ENCODE results near the gene CACNA1H.
A peak's percentile ranks its signal among the peaks of the same experiment; 100 is the strongest.

CACNA1H gene

DNA sequence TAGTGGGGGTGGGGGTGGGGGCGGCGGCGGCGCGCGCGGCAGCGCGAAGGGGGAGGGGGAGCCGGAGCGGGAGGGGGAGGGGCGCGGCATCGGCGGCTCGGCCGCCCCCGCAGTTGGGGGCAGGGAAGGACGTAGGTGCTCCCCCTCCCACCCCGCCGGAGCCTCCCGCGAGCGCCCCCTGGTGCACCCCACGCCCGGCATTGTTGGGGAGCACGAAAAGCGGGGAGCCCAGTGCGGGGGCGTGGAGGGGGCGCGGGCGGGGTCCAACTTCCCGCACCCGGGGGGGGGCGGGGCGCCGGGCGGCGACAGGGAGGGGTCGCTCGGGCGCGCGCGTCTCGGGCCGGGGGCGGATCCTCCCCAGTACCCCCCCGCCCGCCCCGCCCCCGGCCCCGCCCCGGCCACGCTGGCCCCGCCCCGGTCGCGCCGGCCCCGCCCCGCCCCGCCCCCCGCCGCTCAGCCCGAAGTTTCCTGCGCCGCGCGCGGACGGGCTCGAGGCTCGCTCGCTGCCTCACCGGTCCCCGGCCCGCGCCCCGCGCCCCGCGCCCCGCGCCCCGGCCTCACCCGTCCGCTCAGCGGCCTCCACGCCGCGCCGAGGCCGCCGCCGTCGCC, at the start of gene CACNA1H:
Gene CACNA1H, plus strand, starts transcription at position 456 of the 609 bp plus-strand sequence. CDS start 632 bp downstream, outside the sequence.
- DNase-seq: no peak

DNA sequence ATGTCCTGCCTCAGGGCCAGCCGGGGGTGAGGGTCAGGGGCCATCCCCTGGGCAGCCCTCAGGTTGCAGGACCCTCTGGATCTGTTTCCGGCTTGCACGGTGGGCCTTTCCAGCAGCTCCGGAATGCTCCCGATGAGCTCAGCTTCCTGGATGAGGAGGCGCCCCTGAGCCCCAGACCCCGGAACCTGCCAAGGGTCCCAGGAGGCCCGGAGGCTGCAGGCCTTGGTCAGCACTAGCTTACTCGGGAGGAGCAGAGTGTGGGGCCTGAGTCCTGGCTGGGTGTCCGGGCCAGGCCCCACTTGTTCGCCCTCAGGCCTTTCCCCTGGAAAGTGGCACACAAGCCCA, 49.3 kb upstream of the CACNA1H start:
- DNase-seq: no peak

GRCh38 chr16:1105888-1106620, 46.9 kb upstream of the CACNA1H start:
- peak; percentile 42 for DNase-seq

- DNase-seq: no peak
Observed at GRCh38 chr16:1106659-1107058, 46.2 kb upstream of the CACNA1H start.

DNA sequence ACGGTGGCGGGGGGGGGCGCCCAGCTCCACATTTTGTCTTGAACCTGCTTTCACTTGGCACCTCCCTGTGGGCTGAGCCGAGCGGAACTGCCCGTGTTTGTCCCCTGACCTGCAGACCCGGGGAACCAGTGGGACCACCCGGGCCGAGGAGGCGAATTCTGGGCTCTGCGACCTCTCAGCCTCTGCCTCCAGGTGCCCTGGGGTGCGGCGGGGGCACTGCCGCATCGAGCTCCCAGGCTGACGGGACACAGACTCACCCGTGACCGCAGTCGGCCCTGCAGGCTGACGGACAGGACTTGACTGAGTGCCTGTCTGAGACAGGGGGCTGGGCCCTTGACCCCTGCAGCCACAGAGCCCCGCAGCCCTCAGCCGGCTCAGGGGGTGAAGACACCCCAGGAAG, 45.8 kb upstream of the CACNA1H start:
- no peak for DNase-seq

DNA sequence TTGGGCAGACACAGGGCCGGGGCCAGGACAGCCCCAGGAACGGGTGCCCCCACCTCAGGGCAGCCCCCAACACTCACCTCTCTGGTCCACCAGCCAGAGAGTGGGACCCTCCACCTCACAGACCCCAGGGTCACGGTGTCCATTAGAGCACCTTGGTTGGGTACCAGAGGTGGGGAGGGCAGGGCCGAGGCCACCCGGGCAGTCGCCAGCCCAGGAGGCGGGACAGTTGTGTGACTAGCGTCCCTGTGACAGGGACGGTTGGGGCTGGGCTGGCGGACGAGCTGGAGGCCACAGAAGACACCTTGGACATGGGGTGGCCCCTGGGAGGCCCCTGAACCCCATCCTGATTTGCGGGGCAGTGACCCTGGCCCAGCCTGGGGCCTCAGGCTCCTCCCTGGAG, 45.2 kb upstream of the CACNA1H start:
- DNase-seq: no peak

GRCh38 chr16:1108299-1109252, 44.3 kb upstream of the CACNA1H start:
- DNase-seq: no peak

DNA sequence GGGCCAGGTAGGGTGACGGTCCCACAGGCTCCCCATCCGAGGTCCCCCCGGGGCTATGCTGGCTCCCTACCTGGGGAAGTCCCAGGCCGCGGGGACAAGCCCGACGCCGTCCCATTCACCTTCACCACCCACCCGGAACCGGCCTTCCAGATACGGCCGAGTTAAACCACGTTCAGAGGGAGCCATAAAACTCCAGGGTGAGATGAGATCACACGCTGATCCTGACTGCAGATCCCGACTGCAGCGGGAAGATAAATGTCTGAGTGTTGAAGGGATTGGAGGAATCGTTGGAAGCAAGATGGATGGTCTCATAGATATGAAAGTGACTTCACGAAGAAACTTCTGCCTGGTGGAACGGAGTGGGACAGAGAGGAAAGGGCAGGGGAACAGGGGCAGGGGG, 43.3 kb upstream of the CACNA1H start:
- DNase-seq: no peak

DNA sequence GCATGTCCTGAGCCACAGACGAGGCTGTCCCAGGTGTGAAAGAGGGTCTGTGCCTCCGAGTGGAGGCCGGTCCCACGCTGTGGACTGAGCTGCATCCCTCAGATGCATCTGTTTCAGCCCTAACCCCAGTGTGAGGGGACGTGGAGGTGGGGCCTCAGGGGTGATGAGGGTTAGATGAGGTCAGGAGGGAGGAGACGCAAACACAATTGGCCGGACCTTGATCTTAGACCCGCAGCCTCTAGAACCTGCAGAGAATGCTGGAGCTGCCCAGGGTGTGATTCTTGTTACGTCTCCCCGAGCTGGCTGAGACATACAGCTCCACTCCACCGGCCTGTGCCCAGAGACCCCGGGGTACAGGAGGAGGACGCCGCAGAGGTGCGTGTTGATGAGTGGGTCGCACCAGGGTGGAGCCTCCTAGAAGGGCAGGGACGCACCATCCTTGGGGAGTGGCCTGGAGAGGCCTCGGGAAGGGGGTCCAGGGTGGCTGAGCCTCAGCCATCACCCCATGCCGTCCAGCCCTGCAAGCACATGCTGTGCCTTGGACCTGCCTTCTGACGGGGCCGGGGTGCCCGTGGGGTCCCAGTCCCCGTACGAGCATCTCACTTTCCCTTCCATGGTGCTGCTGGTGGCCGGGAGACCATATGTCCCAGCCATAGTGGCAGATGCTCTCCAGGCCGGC, 40.3 kb upstream of the CACNA1H start:
- no peak for DNase-seq

DNA sequence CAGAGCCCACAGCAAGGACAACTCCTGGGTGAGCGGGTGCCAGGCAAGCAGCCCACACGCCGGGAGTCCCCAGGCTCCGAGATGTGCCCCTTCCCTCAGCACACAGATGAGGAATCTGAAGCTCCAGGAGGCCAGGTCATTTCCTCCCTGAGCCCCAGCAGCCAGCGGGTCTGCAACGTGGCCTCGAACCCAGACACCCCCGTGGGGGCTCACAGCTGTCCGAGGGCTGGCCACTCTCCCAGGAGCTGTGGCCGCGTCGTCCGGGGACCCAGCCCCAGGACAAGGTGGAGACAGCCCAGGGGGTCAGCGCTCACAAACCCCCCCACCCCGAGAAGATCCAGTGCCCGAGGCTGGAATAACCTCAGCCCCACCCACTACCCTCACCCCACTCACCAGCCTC, 39.4 kb upstream of the CACNA1H start:
- DNase-seq: no peak

DNA sequence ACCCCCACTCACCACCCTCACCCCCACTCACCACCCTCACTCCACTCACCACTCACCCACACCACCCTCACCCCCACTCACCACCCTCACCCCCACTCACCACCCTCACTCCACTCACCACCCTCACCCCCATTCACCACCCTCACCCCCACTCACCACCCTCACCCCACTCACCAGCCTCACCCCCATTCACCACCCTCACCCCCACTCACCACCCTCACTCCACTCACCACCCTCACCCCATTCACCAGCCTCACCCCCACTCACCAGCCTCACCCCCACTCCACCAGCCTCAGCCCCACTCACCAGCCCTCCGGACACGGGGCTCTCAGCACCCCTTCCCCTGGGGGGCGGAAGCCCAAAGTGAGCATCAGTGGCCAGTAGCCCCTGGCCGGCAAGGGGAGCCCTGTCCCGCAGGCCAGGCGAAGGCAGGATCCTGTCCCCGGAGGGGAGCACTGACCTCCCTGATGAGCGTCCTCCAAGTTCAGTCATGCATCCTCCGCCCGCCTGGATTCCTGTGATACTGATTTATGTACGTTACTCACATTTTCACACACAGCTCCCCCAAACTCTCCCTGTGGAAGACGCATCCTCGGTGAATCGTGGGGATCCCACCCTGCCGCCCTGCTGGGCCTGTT, 38.9 kb upstream of the CACNA1H start:
- no peak for DNase-seq

DNA sequence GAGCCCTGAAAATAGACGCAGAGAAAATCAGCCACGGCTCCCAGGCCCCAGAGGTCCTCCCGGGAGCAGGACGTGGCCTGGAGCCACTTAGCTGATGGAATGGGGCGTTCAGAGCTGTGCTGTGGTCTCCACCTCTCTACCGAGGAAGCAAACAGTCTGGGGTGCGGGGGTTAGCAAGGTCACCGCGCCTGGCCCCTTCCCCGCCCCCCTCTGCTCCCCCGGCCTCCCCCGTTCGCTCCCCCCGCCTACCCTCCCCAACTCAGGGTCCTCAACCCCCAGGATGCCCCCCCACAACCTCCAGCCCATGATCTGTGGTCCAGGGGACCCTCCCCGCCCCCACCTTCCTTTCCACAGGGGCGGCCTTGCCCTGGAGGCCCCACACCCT, 36.2 kb upstream of the CACNA1H start:
- DNase-seq: no peak

DNA sequence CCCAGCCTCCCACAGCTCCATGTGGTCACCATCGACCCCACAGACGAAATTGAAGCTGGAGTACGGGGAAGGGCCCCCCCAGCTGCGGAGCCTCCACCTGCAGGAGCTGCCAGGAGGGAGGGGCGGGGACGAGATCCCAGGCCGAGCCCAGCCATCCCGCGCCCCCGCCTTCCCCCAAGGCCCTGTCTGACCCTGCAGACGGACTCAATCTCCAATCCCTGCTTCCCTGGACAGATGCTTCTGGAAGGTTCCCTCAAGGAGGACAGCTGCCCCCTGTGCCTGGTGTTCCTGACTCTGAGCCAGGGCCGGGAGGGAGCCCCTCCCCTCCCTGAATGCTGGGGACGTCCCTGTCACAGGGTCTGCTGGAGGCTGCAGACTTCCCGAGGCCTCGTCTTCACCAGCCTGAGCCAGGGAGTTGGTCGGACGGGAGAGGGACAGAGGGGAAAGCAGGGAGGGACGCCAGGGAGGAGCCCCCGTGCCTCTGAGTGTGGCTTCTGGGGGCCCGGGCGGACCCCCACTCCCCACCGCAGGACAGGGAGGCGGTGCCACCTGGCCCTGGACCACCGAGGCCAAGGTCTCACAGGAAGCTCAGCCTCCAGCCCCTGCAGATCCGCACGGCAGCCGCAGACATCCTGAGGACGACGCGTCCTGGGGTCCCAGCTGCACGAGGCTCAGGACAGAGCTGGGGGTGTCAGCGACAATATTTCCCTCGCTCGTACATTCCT, 35.6 kb upstream of the CACNA1H start:
- DNase-seq: no peak

- no peak for DNase-seq
Observed at GRCh38 chr16:1117926-1118325, 35.0 kb upstream of the CACNA1H start.

GRCh38 chr16:1119129-1119528, 33.8 kb upstream of the CACNA1H start:
- DNase-seq: no peak

GRCh38 chr16:1119766-1120576, 32.9 kb upstream of the CACNA1H start:
- DNase-seq: no peak

DNA sequence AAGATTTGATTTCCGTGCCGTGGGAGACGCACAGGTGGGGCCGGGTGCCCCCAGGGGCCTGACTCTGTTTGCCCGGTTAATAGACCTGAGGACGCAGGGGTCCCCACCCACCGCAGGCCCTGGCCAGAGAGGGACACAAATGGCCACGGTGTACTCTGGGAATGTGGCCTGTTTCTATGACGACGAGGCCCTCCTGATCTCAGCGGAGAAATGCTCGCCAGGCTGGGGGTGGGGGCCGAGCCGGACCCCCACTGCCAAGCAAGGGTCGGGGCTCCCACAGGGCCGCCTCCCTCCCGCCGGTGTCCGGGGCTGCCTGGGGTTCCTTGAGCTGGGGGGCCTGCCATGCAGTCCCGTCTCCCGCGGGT, 32.3 kb upstream of the CACNA1H start:
- DNase-seq: no peak

DNA sequence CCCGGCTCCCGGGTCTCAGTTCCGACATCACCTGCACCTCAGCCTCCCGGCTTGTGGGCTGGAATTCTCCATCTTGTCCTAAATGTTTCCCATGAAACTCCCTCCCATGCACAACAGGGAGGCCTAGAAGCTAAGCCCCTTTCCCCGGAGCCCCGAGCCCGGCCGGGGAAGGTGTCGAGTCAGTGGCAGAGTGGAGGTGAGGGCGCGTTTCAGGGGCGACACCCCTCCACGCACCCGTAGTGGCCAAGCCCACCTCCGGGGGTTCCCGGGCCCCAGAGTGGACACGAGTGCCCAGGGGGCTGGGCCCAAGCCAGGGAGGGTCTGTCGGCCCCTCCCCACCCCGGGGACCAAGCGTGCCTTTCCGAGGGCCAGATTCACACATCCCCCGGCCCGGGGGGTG, 31.9 kb upstream of the CACNA1H start:
- DNase-seq: no peak

DNA sequence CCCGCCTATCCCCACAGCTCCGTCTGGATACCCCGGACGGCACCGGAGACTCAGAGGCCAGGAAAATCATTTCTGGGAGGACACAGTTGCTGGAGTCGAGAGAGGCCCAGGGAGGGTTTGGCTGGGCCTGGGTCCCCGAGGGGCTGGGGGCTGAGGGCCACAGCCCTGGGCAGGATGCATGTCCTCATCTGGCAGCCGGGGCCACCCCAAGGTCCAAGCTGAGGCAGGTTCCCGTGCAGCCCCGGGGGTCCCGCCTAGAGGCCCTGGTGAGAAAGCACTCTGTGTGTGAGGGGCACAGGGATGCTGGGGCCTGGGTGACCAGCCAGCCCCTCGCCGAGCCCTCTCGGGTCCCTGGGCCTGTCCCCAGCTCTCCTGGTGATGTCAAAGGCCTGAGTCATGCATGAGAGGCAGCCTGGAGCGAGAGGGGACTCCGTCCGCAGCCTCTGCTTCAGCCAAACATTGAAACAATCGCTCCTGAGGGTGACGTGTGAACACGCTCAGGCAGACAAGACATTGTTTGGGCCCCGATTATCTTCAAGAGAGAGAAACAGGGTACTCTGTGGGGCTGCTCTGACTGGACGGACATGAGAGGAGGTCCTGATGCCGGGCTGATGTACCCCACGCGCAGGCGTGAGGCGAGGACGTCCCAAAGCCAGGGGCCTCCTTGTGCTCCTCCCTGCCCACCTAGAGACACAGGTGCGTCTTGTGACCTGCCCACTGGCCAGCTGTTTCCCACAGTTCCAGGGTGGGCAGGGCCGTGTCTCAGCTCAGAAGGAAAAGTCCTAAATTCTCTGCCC, 31.1 kb upstream of the CACNA1H start:
- DNase-seq: no peak

- no peak for DNase-seq
Observed at GRCh38 chr16:1122398-1122765, 30.5 kb upstream of the CACNA1H start.
